Activated CD4-positive, alpha-beta T cell treated with anti-CD3 and anti-CD28 coated beads, Interleukin-2, amount 50 U/mL, for 4 hours (primary cell): ENCODE results near the gene CDC45.
"Not testable (repeated sequence)": the region's sequence is repeated elsewhere in the genome, so short reads cannot be mapped to it uniquely, and the experiment has no call there.

Experiments used
- DNase-seq, 2 experiments: peaks; one replicate each; pipeline ENCODE4 v3.0.0-alpha.2; 2020

The CDC45 gene

DNA sequence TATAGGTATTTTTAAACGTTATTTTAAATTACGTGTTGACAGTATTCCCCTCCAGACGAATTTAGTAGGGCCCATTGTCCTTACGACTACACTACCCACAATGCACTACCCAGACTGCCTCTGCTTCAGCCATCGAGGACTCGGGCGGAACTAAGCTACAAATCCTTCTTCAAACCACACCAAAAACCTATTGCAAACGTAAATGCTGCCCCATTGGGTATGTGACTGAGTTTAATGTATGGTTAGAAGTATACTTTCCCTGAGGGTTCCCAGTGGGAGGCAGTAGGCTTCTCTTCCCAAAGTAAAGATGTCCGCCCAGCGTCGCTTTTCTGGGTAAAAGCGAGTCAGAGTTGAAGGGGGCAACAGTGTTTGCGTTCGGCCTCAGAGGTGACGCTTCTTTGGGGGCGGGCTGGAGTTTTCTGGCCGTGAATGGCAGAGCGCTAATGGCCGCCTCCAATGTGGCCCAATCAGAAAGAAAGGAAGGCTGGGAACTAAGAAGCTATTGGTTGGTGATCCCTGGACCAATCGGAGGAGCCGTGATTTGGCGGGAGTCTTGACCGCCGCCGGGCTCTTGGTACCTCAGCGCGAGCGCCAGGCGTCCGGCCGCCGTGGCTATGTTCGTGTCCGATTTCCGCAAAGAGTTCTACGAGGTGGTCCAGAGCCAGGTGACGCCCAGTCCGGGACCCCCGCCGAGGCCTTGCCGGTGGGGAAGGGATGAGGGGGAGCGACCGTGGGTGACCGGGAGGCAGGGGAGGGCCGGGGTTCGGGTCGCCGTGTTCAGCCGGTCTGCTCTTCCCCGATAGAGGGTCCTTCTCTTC, at the start of gene CDC45:
Gene CDC45, plus strand, starts transcription at position 566 of the 818 bp plus-strand sequence. Its CDS starts 49 bp downstream, at position 615.
- DNase-seq, result peak; percentile 93 to 94

- peak in 1 of 2 experiments; percentile 18 for DNase-seq
These were observed 49.5 kb upstream of the CDC45 start for GRCh38 chr22:19429950-19430889.

- DNase-seq, result no peak
These were observed 48.7 kb upstream of the CDC45 start for GRCh38 chr22:19430890-19431541.

- DNase-seq, result peak; percentile 77 to 79
These were observed 48.0 kb upstream of the CDC45 start, which contains the start of gene HIRA for GRCh38 chr22:19431649-19432132. Gene HIRA, minus strand, starts transcription at chr22:19431733. Its CDS starts 257 bp downstream, at chr22:19431476.

DNA sequence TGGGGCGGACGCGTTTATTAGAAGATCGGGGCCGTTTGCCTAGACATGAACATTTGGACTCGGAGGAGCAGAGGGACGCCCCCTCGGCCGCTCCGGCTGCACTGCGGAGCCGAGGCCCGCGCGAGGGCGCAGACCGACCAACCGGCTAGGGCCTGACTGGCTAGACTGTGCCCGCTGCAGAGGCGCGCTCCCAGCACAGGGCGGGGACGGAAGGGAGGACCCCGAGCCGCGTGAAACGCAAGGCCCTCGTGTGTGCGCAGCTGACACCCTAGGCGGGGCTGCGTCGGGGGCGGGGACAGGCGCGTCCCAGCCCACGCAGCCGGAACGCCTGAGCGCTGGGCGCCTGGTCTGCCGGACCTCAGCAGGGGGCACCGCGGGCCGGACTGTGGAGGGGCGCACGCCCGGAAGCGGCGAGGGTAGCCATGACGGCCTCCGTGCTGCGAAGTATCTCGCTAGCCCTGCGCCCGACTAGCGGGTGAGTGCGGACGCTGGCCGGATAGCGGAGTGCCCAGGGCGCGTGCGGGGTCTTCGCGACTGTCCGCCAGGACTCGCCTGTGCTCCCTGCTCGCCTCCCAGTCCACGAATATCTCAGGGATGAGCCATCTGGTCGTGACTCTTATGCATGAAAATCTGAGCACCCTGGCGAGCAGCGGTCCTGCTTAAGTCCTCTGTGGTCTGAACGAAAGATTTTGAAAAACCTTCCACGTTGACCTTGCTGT, 47.4 kb upstream of the CDC45 start, which contains the start of gene MRPL40:
Gene MRPL40, plus strand, starts transcription at position 413 of the 719 bp plus-strand sequence. Its CDS starts 10 bp downstream, at position 423.
- peak; percentile 80 to 83 for DNase-seq

GRCh38 chr22:19434401-19434800, 45.3 kb upstream of the CDC45 start:
- DNase-seq, result no peak

GRCh38 chr22:19434829-19435580, 44.7 kb upstream of the CDC45 start:
- DNase-seq, result no peak

DNA sequence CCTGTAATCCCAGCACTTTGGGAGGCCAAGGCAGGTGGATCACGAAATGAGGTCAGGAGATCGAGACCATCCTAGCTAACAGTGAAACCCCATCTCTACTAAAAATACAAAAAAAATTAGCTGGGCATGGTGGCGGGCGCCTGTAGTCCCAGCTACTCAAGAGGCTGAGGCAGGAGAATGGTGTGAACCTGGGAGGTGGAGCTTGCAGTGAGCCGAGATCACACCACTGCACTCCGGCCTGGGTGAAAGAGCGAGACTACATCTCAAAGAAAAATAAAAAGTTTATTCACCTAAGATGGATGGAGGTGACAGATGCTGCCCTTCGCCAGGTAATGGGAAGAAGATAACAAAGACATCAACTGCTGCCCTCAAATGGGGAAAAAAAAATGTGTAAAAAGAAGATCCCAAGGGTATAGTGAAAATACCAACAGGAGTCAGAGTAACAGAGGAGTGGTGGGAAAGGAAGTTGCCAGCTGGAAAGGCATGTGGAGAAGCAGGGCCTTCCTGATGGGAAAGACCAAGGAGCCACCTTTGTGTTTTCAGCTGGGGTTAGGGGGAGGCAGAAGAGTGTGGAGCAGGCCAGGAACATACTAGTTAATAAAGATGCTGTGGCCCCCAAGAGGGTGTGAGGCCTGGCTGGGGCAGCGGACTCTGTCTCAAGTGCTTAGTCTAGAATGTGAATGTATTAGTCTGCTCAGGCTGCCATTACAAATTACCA, 43.1 kb upstream of the CDC45 start:
- not testable (repeated sequence) for DNase-seq

DNA sequence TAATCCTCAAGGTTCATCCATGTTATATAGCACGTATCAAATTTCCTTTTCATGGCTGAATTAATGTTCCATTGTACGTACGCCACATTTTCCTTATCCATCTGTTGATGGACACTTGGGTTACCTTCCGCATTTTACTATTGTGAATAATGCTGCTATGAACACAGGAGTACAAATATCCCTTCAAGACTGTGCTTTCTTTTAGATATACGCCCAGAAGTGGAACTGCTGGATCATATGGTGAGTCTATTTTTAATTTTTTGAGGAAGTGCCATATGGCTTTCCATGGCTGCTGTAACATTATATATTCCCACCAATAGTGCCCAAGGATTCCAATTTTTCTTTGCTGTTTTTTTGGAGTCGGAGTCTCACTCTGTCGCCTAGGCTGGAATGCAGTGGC, 41.4 kb upstream of the CDC45 start:
- DNase-seq, result no peak

- DNase-seq, result no peak
These were observed 39.1 kb upstream of the CDC45 start for GRCh38 chr22:19440411-19441195.

DNA sequence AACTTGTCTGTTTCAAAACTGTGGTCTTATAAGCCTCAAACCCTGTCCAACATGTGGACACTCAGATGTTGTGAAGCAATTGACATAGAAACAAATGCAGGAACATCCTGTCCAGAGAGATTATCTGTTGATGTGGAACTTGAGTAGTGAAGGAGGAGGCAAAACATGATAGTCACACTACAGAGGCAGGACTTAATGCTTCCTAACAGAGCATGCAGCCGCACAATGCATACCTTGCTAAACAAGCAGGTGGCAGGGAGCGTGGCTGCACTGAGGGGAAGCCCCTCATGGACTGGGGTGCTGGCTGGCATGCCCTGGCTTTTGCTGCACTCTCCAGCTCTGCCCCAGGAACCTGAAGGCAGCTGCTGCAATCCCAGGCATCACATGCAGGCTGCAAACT, 37.6 kb upstream of the CDC45 start:
- DNase-seq, result no peak

GRCh38 chr22:19443544-19444211, 36.0 kb upstream of the CDC45 start:
- DNase-seq, result no peak

DNA sequence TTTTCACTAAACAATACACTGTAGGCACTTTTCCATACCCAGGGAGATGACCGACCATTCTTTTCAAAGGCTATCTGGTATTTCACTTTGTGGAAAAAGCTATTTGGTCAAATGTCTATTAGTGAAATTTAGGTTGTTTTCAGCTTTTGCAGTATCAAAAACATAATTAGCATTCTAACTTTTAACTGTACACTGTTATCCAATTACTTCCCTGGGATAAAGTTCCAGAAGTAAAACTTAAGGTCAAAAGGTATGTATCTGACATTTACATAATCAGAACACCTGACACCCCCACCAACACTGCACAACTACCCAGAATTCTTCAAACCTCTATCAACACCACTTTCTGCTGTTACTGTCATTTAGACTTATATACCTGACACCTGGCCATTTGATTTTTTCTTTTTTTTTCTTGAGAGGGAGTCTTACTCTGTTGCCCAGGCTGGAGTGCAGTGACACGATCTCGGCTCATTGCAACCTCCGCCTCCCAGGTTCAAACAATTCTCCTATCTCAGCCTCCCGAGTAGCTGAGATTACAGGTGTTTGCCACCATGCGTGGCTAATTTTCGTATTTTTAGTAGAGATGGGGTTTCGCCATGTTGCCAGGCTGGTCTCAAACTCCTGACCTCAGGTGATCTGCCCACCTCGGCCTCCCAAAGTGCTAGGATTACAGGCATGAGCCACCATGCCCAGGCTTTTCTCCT, 34.3 kb upstream of the CDC45 start:
- not testable (repeated sequence) for DNase-seq

DNA sequence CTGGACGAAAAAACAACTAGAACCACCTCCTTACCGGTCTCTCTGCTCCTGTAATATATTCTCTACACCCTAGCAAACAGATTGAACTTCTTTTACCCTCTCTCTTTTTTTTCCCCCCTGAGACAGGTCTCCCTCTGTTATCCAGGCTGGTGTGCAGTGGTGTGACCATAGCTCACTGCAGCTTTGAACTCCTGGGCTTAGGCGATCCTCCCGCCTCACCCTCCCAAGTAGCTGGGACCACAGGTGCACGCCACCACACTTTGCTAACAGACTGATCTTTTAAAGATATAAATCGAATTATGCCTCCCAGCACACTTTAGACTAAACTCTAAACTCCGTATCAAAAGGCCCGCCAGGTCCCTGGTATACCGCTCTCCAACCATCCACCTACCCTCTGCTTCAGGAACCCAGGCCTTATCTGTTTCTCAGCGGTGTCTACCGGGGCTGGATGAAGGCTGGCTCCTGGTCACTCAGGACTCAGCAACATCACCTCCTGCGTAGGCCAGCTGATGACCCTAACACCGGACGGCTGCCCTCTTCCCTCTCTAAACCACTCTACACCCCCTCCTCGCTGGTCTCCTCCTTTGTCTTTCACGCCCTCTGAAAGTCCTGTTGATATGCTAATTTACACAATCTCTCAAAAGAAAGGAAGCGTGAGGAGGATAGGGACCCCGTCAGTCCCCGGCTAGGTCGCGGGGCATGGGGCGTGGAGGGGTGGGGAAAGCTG, 33.0 kb upstream of the CDC45 start:
- DNase-seq, result no peak

DNA sequence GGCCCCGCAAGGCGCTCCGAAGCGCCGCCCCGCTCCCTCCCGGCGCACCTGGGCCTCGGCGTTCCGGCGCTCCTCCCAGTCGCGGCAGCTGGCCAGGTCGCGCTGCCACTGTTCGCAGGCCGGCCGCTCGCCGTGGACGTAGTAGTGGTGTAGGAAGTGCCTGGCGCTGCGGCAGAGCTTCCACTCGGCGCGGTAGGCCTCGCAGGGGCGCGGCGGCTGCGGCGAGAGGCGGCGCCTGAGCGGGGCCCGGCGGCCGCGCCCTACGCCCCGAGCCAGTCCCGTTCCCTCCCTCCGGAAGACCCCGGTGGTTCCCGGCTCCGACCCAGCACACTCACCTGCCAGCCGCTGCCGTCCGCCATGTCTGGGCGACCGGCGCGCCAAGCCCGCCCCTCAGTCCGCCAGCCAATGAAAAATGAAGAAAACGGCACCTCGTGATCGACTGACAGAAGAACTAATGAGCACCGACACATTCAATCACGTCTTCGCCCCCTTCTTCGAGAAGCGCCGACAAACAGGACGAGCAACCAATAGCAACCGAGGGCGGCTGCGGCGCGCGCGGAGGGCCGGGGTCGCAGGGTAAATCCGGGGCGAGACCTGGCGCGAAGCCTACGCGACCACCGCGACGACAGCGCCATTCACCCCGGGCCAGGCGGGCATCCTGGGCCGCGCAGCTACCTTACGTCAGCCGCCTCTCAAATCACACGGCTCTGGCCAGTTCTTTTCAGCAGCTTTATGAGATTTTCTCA, 32.2 kb upstream of the CDC45 start, which contains the start of gene C22orf39:
Gene C22orf39, minus strand, starts transcription at position 382 of the 746 bp plus-strand sequence. Its CDS starts 23 bp downstream, at position 359.
- DNase-seq, result peak; percentile 81 to 83

DNA sequence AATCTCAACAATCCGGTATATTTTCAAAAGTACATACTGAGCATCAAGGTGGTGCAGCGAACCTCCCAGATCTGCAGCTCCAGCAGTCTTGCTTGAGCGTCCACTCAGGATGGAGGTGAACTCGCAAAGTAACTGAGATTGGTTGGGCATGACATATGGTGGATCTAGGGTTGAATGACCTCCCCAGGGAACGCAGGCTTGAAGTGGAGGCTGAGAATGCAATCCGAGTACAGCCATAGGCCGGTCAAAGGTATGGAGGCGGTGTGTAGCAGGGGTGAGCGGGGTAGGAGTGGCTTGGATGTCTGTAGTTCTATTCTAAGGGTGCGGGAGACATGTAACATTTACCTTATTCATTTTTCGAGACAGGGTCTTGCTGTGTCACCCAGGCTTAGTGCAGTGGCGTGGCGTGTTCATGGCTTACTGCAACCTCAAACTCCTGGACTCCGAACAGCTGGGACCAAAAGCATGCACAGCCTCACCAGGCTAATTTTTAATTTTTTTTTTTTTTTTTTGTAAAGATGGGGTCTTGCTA, 31.6 kb upstream of the CDC45 start:
- no peak for DNase-seq
